Testis (tissue), 3 donors: ENCODE measurements around the gene DEK. TPM values are rescaled to one million over a fixed set of nuclear protein-coding genes. Genes with fewer than 3 reads are reported as not detected.

Source experiments
- DNase-seq: peaks from one replicate; pipeline ENCODE4 v3.0.0-alpha.2; 2019
- H3K27ac ChIP-seq, 2 donors: fragments of 200-600 bp; sonication (generic); one replicate each; pipeline ENCODE4 v1.5.1; 2019
- H3K27me3 ChIP-seq: fragments of 200-600 bp; sonication (generic); one replicate; pipeline ENCODE4 v1.5.1; 2019
- H3K36me3 ChIP-seq: fragments of 200-600 bp; sonication (generic); one replicate; pipeline ENCODE4 v1.5.1; 2017; ENCODE audit warnings: low read depth; ENCODE audit errors: missing control alignments
- H3K4me1 ChIP-seq: fragments of 200-600 bp; sonication (generic); one replicate; pipeline ENCODE4 v1.5.1; 2019
- H3K4me3 ChIP-seq, 2 donors: fragments of 200-600 bp; sonication (generic); one replicate each; pipeline ENCODE4 v1.5.1; 2017 to 2019
- H3K9me3 ChIP-seq: fragments of 200-600 bp; sonication (generic); one replicate; pipeline ENCODE4 v1.5.1; 2017
- POLR2A ChIP-seq: fragments of 450-650 bp; IDR thresholded peaks from one replicate; pipeline ENCODE4 v1.6.1; 2017; ENCODE audit warnings: antibody characterized with exemption, mild to moderate bottlenecking, moderate library complexity
- WGBS, 2 donors: methylation state at CpG; one replicate each; pipeline ENCODE4 v1.1.5; 2018; 5-methylcytosine and 5-hydroxymethylcytosine counted together
- intact Hi-C: fragments of 100-400 bp; cut with DNase I; formaldehyde crosslinking; loops from one replicate; pipeline ENCODE4 v1.15.1; 2023; ENCODE audit warnings: low total_unique reads
- polyA plus RNA-seq: library from polyadenylated mRNA; stranded (reverse); fragments of 350-450 nt; fragmentation: Illumina TruSeq; extraction: RNeasy Lipid Tissue Mini Kit (QIAGEN cat#74804); gene quantifications from one replicate; pipeline ENCODE4 v1.2.3, GENCODE V29; 2014; ENCODE audit warnings: low read depth, low replicate concordance; ENCODE audit not compliant: insufficient read depth
- total RNA-seq, 2 donors: library from RNA; depleted of rRNA; stranded (reverse); fragments of >200 nt; gene quantifications; one replicate each; pipeline ENCODE4 v1.2.3, GENCODE V29; 2016
- TF ChIP-seq, protein P1 (sequence below), 3 experiments: fragments of 450-650 bp in 2 of 3; fragments of 200-600 bp in 1 of 3; sonication (generic) in 1 of 3; IDR thresholded peaks; one replicate each; pipeline ENCODE4 v1.5.1; 2016 to 2019; ENCODE audit warnings: antibody characterized with exemption in 3 of 3, mild to moderate bottlenecking in 2 of 3, moderate library complexity in 1 of 3

Gene DEK
- total and polyA plus RNA-seq, 3 donors from 2014 or later, result 14.0 to 65.2 (median 53.8) TPM

DNA sequence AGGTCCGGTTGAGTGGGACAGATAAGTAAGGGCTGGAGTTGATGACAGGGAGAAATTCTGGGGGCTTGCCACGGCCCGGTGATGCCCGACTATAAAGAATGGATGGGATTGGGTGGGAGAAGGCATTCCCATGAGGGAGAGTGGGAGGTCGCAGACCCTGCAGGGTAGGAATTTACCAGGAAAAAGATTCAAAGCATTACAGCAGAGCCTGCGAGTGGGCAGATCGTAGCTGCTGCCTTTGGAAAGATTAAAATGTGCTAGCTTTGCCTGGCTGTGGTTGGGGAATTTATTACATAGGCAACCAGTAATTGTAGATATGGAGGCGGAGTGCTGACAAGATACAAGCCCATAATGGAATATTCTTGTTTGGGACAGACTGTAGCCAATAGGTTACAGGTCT lies 59.6 kb downstream of the DEK start:
- WGBS, 2 donors, result 84 to 86% methylated on average over 8 of the region's 8 CpGs
- Histone ChIP-seq H3K36me3 (no peaks in the 10 kb centered on the region), H3K27ac (no peak overlapping the region), H3K4me1 (no peaks in the 10 kb centered on the region), H3K4me3 (no peak overlapping the region), H3K27me3 (no peaks in the 10 kb centered on the region), H3K9me3 (no peaks in the 10 kb centered on the region)
- no peak for DNase-seq
- TF ChIP-seq, protein P1, sequence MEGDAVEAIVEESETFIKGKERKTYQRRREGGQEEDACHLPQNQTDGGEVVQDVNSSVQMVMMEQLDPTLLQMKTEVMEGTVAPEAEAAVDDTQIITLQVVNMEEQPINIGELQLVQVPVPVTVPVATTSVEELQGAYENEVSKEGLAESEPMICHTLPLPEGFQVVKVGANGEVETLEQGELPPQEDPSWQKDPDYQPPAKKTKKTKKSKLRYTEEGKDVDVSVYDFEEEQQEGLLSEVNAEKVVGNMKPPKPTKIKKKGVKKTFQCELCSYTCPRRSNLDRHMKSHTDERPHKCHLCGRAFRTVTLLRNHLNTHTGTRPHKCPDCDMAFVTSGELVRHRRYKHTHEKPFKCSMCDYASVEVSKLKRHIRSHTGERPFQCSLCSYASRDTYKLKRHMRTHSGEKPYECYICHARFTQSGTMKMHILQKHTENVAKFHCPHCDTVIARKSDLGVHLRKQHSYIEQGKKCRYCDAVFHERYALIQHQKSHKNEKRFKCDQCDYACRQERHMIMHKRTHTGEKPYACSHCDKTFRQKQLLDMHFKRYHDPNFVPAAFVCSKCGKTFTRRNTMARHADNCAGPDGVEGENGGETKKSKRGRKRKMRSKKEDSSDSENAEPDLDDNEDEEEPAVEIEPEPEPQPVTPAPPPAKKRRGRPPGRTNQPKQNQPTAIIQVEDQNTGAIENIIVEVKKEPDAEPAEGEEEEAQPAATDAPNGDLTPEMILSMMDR (IDR thresholded peaks at IDR 0.05), result no peak
- TF ChIP-seq POLR2A, result no peak
- intact Hi-C loops, result no loop called here

- no peak overlapping the region for H3K27ac ChIP-seq
- H3K4me3 ChIP-seq, result no peak overlapping the region
- TF ChIP-seq POLR2A, result no peak
- TF ChIP-seq, protein P1 (IDR thresholded peaks at IDR 0.05), result no peak
- no peaks in the 10 kb centered on the region for H3K27me3 ChIP-seq
- intact Hi-C loops, result no loop called here
- no peaks in the 10 kb centered on the region for H3K4me1 ChIP-seq
- 94 to 95% methylated on average over 6 of the region's 6 CpGs for WGBS, 2 donors
- H3K36me3 ChIP-seq, result no peaks in the 10 kb centered on the region
- no peaks in the 10 kb centered on the region for H3K9me3 ChIP-seq
- DNase-seq, result no peak
Observed at GRCh38 chr6:18203786-18204185, 60.5 kb downstream of the DEK start.

GRCh38 chr6:18192026-18192425 lies 72.3 kb downstream of the DEK start:
- Histone ChIP-seq H3K27me3 (no peaks in the 10 kb centered on the region), H3K9me3 (no peaks in the 10 kb centered on the region), H3K4me3 (no peak overlapping the region), H3K4me1 (no peaks in the 10 kb centered on the region), H3K27ac (no peak overlapping the region), H3K36me3 (no peaks in the 10 kb centered on the region)
- 93 to 94% methylated on average over 3 of the region's 3 CpGs for WGBS, 2 donors
- TF ChIP-seq, protein P1 (IDR thresholded peaks at IDR 0.05), result no peak
- TF ChIP-seq POLR2A, result no peak
- intact Hi-C loops, result no loop called here
- no peak for DNase-seq

- Histone ChIP-seq H3K4me1 (peaks cover 10% of the 10 kb centered on the region), H3K27ac (no peak overlapping the region), H3K36me3 (no peaks in the 10 kb centered on the region), H3K27me3 (no peaks in the 10 kb centered on the region), H3K4me3 (no peak overlapping the region), H3K9me3 (no peaks in the 10 kb centered on the region)
- WGBS, 2 donors, result 91 to 92% methylated on average over 2 of the region's 2 CpGs
- no peak for DNase-seq
- intact Hi-C loops, result no loop called here
- TF ChIP-seq, protein P1 (IDR thresholded peaks at IDR 0.05), result no peak
- no peak for TF ChIP-seq POLR2A
Observed at GRCh38 chr6:18189196-18189595, 75.1 kb downstream of the DEK start.

DNA sequence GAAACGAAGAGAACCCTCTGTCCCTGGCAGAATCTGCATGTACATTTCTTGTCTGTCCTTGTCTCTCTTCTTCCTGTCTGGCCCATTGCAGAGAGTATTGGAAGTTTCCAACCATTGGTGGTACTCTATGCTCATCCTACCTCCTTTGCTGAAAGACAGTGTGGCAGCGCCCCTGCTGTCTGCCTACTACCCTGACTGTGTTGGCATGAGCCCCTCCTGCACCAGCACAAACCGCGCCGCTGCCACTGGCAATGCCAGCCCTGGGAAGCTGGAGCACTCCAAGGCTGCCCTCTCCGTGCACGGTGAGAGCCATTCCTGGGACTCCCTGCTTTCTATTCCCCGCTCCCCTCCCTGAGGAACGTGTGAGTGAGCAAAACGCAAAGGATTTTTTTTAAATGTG lies 76.6 kb downstream of the DEK start:
- H3K4me1 ChIP-seq, result peaks cover 10% of the 10 kb centered on the region
- TF ChIP-seq, protein P1 (IDR thresholded peaks at IDR 0.05), result no peak
- TF ChIP-seq POLR2A, result no peak
- no peak for DNase-seq
- 63 to 74% methylated on average over 10 of the region's 10 CpGs for WGBS, 2 donors
- H3K36me3 ChIP-seq, result no peaks in the 10 kb centered on the region
- H3K27me3 ChIP-seq, result no peaks in the 10 kb centered on the region
- no peak overlapping the region for H3K4me3 ChIP-seq
- H3K27ac ChIP-seq, result no peak overlapping the region
- H3K9me3 ChIP-seq, result no peaks in the 10 kb centered on the region
- intact Hi-C loops, result no loop called here
